ENCODE results near the gene URB2.

GRCh38 chr1:229631966-229632365 is 5.9 kb downstream of the URB2 start:
- TF ChIP-seq ZNF384 (IDR thresholded peaks at IDR 0.05), result no peak
- TF ChIP-seq ARNT (IDR thresholded peaks at IDR 0.05), result no peak
- no peak for TF ChIP-seq FOXM1 (IDR thresholded peaks at IDR 0.05; ENCODE audit: borderline replicate concordance)
- TF ChIP-seq FOXA1 (IDR thresholded peaks at IDR 0.05), result no peak
- no peak for TF ChIP-seq ELF4 (IDR thresholded peaks at IDR 0.05)
- TF ChIP-seq CTBP1 (IDR thresholded peaks at IDR 0.05; ENCODE audit: borderline replicate concordance), result no peak
- TF ChIP-seq FOXK2 (IDR thresholded peaks at IDR 0.05), result no peak
- no peak for TF ChIP-seq NFRKB (IDR thresholded peaks at IDR 0.05)
- no peak for TF ChIP-seq HDGF (IDR thresholded peaks at IDR 0.05; ENCODE audit: borderline replicate concordance)
- TF ChIP-seq SP1 (IDR thresholded peaks at IDR 0.05), result no peak

All from HEK293T (cell line).